HepG2 (cell line): ENCODE measurements around the gene SCN4B. TPM values are rescaled to one million over a fixed set of nuclear protein-coding genes. Genes with fewer than 3 reads are reported as not detected.
A peak's percentile ranks its signal among the peaks of the same experiment; 100 is the strongest.

Experiments used
- ATF2 ChIP-seq: sonication (generic); formaldehyde crosslinking; IDR thresholded peaks from 2 replicates; pipeline ENCODE4 v1.4.0; 2020; ENCODE audit warnings: missing genetic modification reagents
- CEBPB ChIP-seq: IDR thresholded peaks from 2 replicates; pipeline ENCODE4 v1.6.1; 2011; ENCODE audit warnings: low read depth, low read length, improper control_type of control experiment, borderline replicate concordance
- KDM2A ChIP-seq: sonication (generic); formaldehyde crosslinking; IDR thresholded peaks from 2 replicates; pipeline ENCODE4 v1.4.0; 2020; ENCODE audit warnings: low read depth, missing genetic modification reagents, borderline replicate concordance
- KLF6 ChIP-seq: IDR thresholded peaks from 2 replicates; pipeline ENCODE4 v1.8.0; 2016; ENCODE audit warnings: missing biosample characterization, missing genetic modification reagents
- MIER2 ChIP-seq: IDR thresholded peaks from 2 replicates; pipeline ENCODE4 v1.6.1; 2016; ENCODE audit warnings: missing biosample characterization, missing genetic modification reagents
- ZHX2 ChIP-seq, 2 experiments: sonication (generic) in 1 of 2; formaldehyde crosslinking in 1 of 2; IDR thresholded peaks; 2 replicates each; pipeline versions ENCODE4 v1.6.1 to v1.9.0; 2014 to 2022; ENCODE audit warnings: antibody characterized with exemption in 1 of 2, borderline replicate concordance in 1 of 2, inconsistent platforms in 1 of 2, low read depth in 1 of 2, missing genetic modification reagents in 1 of 2
- polyA plus RNA-seq, 8 experiments: library from polyadenylated mRNA; depleted of rRNA in 3 of 8; stranded (reverse) in 7 of 8; unstranded in 1 of 8; fragments of >200 nt; fragmentation: Illumina TruSeq in 4 of 8; extraction: Trizol in 4 of 8; gene quantifications; 2 replicates each; pipeline versions ENCODE4 v1.2.1 to v1.2.3, GENCODE V29; 2011 to 2016; ENCODE audit warnings: low read depth in 4 of 8, missing spikeins in 1 of 8, mixed read lengths in 1 of 8; ENCODE audit not compliant: insufficient read depth in 1 of 8
- total RNA-seq, 5 experiments: library from RNA; depleted of rRNA; stranded (reverse); fragments of >200 nt; fragmentation: Illumina TruSeq; extraction: Trizol; gene quantifications; 2 replicates each; pipeline ENCODE4 v1.2.3, GENCODE V29; 2016; ENCODE audit warnings: low read depth in 1 of 5
- TF ChIP-seq, protein P1 (sequence below): IDR thresholded peaks from 2 replicates; pipeline ENCODE4 v1.4.0; 2020; ENCODE audit warnings: mild to moderate bottlenecking, missing genetic modification reagents
- TF ChIP-seq, protein P2 (sequence below): sonication (generic); formaldehyde crosslinking; conservative IDR thresholded peaks from 2 replicates; pipeline ENCODE4 v1.4.0; 2020; ENCODE audit warnings: mild to moderate bottlenecking, missing genetic modification reagents, moderate library complexity
- TF ChIP-seq, protein P3 (sequence below): sonication (generic); formaldehyde crosslinking; IDR thresholded peaks from 2 replicates; pipeline ENCODE4 v1.9.0; 2021; ENCODE audit warnings: missing genetic modification reagents, borderline replicate concordance

SCN4B gene
- total and polyA plus RNA-seq, 2 of the 13 experiments (the other 11 are each of a cell fraction or from before 2014, with no cell fraction given): 0.04 to 0.29 TPM

DNA sequence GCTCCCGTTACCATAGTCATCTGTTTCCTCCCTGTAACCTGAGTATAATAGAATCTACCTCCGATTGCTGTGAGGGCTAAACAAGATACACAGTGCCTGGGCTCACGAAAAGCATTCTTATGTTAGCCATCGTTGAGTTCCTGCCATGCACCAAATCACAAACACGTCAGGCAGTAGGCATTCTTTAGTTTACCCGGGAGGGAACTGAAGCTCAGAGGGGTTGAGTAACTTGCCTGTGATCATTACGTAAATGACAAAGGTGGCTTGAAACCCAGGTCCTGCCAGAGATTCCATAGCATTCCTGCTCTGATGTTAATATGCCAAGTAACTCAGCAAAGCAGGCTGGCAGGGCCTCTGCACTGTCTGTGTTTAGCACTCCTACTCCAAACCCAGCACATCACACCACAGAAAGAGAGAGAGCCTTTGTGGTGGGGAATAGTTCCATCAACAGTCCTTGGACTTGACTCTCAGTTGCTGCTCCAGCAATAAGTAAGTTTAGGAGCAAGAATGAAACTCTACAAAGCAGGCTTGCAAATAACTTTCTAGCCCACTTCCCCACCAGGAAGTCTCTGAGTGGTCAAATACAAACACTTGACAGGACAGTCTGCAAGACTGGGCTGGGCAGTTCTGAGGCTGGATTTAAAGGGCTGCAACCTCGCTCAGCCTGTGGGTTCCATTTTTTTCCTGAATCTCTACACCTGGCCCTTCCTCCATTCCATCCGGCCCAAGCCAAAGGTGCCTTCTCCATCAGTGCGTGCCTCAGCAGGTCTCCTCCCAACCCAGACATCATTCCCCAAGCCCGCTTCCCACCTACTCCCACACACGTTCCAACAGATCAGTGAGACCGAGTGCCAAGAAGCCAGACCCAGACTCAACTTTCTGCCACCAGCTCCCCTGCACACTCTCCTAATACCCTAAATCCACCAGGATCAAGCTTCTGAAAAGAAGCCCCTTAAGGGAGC is 22.7 kb upstream of the SCN4B start (continued):
- TF ChIP-seq, protein P1, sequence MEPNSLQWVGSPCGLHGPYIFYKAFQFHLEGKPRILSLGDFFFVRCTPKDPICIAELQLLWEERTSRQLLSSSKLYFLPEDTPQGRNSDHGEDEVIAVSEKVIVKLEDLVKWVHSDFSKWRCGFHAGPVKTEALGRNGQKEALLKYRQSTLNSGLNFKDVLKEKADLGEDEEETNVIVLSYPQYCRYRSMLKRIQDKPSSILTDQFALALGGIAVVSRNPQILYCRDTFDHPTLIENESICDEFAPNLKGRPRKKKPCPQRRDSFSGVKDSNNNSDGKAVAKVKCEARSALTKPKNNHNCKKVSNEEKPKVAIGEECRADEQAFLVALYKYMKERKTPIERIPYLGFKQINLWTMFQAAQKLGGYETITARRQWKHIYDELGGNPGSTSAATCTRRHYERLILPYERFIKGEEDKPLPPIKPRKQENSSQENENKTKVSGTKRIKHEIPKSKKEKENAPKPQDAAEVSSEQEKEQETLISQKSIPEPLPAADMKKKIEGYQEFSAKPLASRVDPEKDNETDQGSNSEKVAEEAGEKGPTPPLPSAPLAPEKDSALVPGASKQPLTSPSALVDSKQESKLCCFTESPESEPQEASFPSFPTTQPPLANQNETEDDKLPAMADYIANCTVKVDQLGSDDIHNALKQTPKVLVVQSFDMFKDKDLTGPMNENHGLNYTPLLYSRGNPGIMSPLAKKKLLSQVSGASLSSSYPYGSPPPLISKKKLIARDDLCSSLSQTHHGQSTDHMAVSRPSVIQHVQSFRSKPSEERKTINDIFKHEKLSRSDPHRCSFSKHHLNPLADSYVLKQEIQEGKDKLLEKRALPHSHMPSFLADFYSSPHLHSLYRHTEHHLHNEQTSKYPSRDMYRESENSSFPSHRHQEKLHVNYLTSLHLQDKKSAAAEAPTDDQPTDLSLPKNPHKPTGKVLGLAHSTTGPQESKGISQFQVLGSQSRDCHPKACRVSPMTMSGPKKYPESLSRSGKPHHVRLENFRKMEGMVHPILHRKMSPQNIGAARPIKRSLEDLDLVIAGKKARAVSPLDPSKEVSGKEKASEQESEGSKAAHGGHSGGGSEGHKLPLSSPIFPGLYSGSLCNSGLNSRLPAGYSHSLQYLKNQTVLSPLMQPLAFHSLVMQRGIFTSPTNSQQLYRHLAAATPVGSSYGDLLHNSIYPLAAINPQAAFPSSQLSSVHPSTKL (CRISPR knock-in tag): peak; percentile 47; the same call in 1 of the 2 replicates
- TF ChIP-seq, protein P2, sequence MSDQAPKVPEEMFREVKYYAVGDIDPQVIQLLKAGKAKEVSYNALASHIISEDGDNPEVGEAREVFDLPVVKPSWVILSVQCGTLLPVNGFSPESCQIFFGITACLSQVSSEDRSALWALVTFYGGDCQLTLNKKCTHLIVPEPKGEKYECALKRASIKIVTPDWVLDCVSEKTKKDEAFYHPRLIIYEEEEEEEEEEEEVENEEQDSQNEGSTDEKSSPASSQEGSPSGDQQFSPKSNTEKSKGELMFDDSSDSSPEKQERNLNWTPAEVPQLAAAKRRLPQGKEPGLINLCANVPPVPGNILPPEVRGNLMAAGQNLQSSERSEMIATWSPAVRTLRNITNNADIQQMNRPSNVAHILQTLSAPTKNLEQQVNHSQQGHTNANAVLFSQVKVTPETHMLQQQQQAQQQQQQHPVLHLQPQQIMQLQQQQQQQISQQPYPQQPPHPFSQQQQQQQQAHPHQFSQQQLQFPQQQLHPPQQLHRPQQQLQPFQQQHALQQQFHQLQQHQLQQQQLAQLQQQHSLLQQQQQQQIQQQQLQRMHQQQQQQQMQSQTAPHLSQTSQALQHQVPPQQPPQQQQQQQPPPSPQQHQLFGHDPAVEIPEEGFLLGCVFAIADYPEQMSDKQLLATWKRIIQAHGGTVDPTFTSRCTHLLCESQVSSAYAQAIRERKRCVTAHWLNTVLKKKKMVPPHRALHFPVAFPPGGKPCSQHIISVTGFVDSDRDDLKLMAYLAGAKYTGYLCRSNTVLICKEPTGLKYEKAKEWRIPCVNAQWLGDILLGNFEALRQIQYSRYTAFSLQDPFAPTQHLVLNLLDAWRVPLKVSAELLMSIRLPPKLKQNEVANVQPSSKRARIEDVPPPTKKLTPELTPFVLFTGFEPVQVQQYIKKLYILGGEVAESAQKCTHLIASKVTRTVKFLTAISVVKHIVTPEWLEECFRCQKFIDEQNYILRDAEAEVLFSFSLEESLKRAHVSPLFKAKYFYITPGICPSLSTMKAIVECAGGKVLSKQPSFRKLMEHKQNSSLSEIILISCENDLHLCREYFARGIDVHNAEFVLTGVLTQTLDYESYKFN (CRISPR knock-in tag): no peak
- no peak for TF ChIP-seq KLF6
- TF ChIP-seq ATF2: 0 out of 2 replicates have a peak, but pooled peaks have one; percentile 27
- no peak for TF ChIP-seq MIER2 (CRISPR knock-in tag)
- TF ChIP-seq, protein P3, sequence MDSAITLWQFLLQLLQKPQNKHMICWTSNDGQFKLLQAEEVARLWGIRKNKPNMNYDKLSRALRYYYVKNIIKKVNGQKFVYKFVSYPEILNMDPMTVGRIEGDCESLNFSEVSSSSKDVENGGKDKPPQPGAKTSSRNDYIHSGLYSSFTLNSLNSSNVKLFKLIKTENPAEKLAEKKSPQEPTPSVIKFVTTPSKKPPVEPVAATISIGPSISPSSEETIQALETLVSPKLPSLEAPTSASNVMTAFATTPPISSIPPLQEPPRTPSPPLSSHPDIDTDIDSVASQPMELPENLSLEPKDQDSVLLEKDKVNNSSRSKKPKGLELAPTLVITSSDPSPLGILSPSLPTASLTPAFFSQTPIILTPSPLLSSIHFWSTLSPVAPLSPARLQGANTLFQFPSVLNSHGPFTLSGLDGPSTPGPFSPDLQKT (CRISPR knock-in tag): no peak
- 0 out of 2 replicates have a peak, but pooled peaks have one; percentile 16 for TF ChIP-seq KDM2A
- peak; percentile 81; the same call in 1 of the 2 replicates for TF ChIP-seq CEBPB
- TF ChIP-seq ZHX2 (IDR thresholded peaks at IDR 0.05; ENCODE audit: low read depth): no peak
- no peak for TF ChIP-seq ZHX2 (CRISPR knock-in tag; IDR thresholded peaks at IDR 0.05; ENCODE audit: borderline replicate concordance)
